Left lung (tissue), 10 donors: ENCODE data around the gene VPS41. TPM values are rescaled to one million over a fixed set of nuclear protein-coding genes. Genes with fewer than 3 reads are reported as not detected.
"Not testable (repeated sequence)": the region's sequence is repeated elsewhere in the genome, so short reads cannot be mapped to it uniquely, and the experiment has no call there.

ENCODE experiments used
- ATAC-seq: fragments of 200-7000 bp; cut with Tn5 transposase; one replicate; pipeline ENCODE4 v1.9.1; 2020; ENCODE audit warnings: moderate library complexity
- DNase-seq, 4 donors: peaks; one replicate each; pipeline ENCODE4 v3.0.0-alpha.2; 2013 to 2020
- H3K27ac ChIP-seq, 2 donors: fragments of 200-600 bp; sonication (generic) in 1 of 2; one replicate each; pipeline versions ENCODE4 v1.5.0 to v1.8.0; 2020 to 2021
- H3K27me3 ChIP-seq, 2 donors: fragments of 200-600 bp; sonication (generic) in 1 of 2; one replicate each; pipeline versions ENCODE4 v1.5.0 to v1.8.0; 2020 to 2021
- H3K36me3 ChIP-seq, 2 donors: fragments of 200-600 bp; sonication (generic) in 1 of 2; one replicate each; pipeline versions ENCODE4 v1.5.0 to v1.8.0; 2020 to 2021
- H3K4me1 ChIP-seq, 2 donors: fragments of 200-600 bp; one replicate each; pipeline ENCODE4 v1.8.0; 2021
- H3K4me3 ChIP-seq, 2 donors: fragments of 200-600 bp; sonication (generic) in 1 of 2; one replicate each; pipeline versions ENCODE4 v1.5.0 to v1.8.0; 2020 to 2021; ENCODE audit warnings: mild to moderate bottlenecking in 1 of 2
- H3K9me3 ChIP-seq, 2 donors: fragments of 200-600 bp; sonication (generic) in 1 of 2; one replicate each; pipeline versions ENCODE4 v1.5.0 to v1.8.0; 2020 to 2021
- CTCF ChIP-seq, 2 donors: fragments of 200-600 bp; sonication (generic) in 1 of 2; IDR thresholded peaks; one replicate each; pipeline versions ENCODE4 v1.5.0 to v1.8.0; 2021; ENCODE audit warnings: antibody characterized with exemption in 2 of 2
- intact Hi-C, 2 donors: fragments of 100-400 bp; cut with DNase I; formaldehyde crosslinking; loops; one replicate each; pipeline versions ENCODE4 v1.11.2 to v1.14.2; 2022
- polyA plus RNA-seq, 6 donors: library from polyadenylated mRNA; unstranded; fragments of 120-200 nt; gene quantifications; one replicate each; pipeline ENCODE4 v1.2.1, GENCODE V29; 2013; ENCODE audit not compliant: insufficient read length in 6 of 6
- total RNA-seq, 2 donors: library from RNA; stranded (reverse); fragmentation: NEBNext Ultra II Directional; extraction: Animal tissue kit (Norgen Biotek cat#: 25700); gene quantifications; one replicate each; pipeline ENCODE4 v1.2.1, GENCODE V29; 2021
- donor health status: DM: no; HTN: yes; CAD: no.
- donor health status: DM: no; HTN: no; CAD: no.

The VPS41 gene
- total and polyA plus RNA-seq, 8 donors = 63.0 to 99.9 (median 82.3) TPM

- DNase-seq = peak in 1 of 4 donors; percentile 1
These were observed 45.2 kb downstream of the VPS41 start for GRCh38 chr7:38863601-38864291.

GRCh38 chr7:38862666-38863065 is 46.3 kb downstream of the VPS41 start:
- no peak for DNase-seq
- no peak for TF ChIP-seq CTCF (IDR thresholded peaks at IDR 0.05)
- Histone ChIP-seq H3K36me3 (peaks cover 0 to 33% of the 10 kb centered on the region in 2 donors), H3K9me3 (no peaks in the 10 kb centered on the region), H3K4me3 (no peak overlapping the region), H3K27ac (no peak overlapping the region), H3K4me1 (no peaks in the 10 kb centered on the region), H3K27me3 (no peaks in the 10 kb centered on the region)
- ATAC-seq = no peak
- intact Hi-C loops = no loop called here

More at GRCh38 chr7:38863601-38864291, 45.2 kb downstream of the VPS41 start:
- no peaks in the 10 kb centered on the region for H3K4me1 ChIP-seq
- no peak for TF ChIP-seq CTCF (IDR thresholded peaks at IDR 0.05)
- no peak overlapping the region for H3K27ac ChIP-seq
- no peaks in the 10 kb centered on the region for H3K9me3 ChIP-seq
- ATAC-seq = no peak
- peaks cover 0 to 44% of the 10 kb centered on the region in 2 donors for H3K36me3 ChIP-seq
- no peaks in the 10 kb centered on the region for H3K27me3 ChIP-seq
- H3K4me3 ChIP-seq = no peak overlapping the region
- intact Hi-C loops = no loop called here

GRCh38 chr7:38858259-38858884 is 50.6 kb downstream of the VPS41 start:
- peak; percentile 57 for ATAC-seq
- TF ChIP-seq CTCF (IDR thresholded peaks at IDR 0.05) = no peak

GRCh38 chr7:38855867-38856266 is 53.1 kb downstream of the VPS41 start:
- no peak for TF ChIP-seq CTCF (IDR thresholded peaks at IDR 0.05)
- Histone ChIP-seq H3K36me3 (peaks cover 0 to 1% of the 10 kb centered on the region in 2 donors), H3K9me3 (no peaks in the 10 kb centered on the region), H3K4me3 (no peak overlapping the region), H3K27ac (peak overlapping the region in 1 of 2 donors; percentile 38), H3K4me1 (peaks cover 0 to 11% of the 10 kb centered on the region in 2 donors), H3K27me3 (no peaks in the 10 kb centered on the region)
- no peak for ATAC-seq
- DNase-seq = no peak
- intact Hi-C loops = no loop called here

More at GRCh38 chr7:38858259-38858884, 50.6 kb downstream of the VPS41 start:
- H3K4me3 ChIP-seq = no peak overlapping the region
- H3K4me1 ChIP-seq = peaks cover 0 to 11% of the 10 kb centered on the region in 2 donors
- H3K27me3 ChIP-seq = no peaks in the 10 kb centered on the region
- no peaks in the 10 kb centered on the region for H3K9me3 ChIP-seq
- DNase-seq = peak in 1 of 4 donors; percentile 9
- no peak overlapping the region for H3K27ac ChIP-seq
- H3K36me3 ChIP-seq = peaks cover 0 to 14% of the 10 kb centered on the region in 2 donors
- intact Hi-C loops = no loop called here

- H3K4me1 ChIP-seq = peaks cover 0 to 11% of the 10 kb centered on the region in 2 donors
- peak; percentile 26 for ATAC-seq
- intact Hi-C loops = no loop called here
- H3K36me3 ChIP-seq = no peaks in the 10 kb centered on the region
- H3K27ac ChIP-seq = peak overlapping the region in 1 of 2 donors; percentile 38
- H3K4me3 ChIP-seq = no peak overlapping the region
- H3K27me3 ChIP-seq = no peaks in the 10 kb centered on the region
- DNase-seq = no peak
- no peak for TF ChIP-seq CTCF (IDR thresholded peaks at IDR 0.05)
- H3K9me3 ChIP-seq = no peaks in the 10 kb centered on the region
These were observed 53.6 kb downstream of the VPS41 start for GRCh38 chr7:38855386-38855785.

GRCh38 chr7:38854947-38855346 is 54.0 kb downstream of the VPS41 start:
- H3K36me3 ChIP-seq, H3K27ac ChIP-seq, intact Hi-C loops, H3K27me3 ChIP-seq, H3K9me3 ChIP-seq, H3K4me3 ChIP-seq: not testable (repeated sequence)
- H3K4me1 ChIP-seq = peaks cover 0 to 11% of the 10 kb centered on the region in 2 donors
- DNase-seq = peak in 1 of 4 donors; percentile 51
- ATAC-seq = peak; percentile 76
